HG03095 (cell line): ENCODE results near the gene LGALS7.

Experiments used
- ATAC-seq: cut with Tn5 transposase; IDR thresholded peaks from one replicate; pipeline ENCODE4 v1.9.1; 2021; ENCODE audit warnings: moderate library complexity; ENCODE audit not compliant: unreplicated experiment

Gene LGALS7

DNA sequence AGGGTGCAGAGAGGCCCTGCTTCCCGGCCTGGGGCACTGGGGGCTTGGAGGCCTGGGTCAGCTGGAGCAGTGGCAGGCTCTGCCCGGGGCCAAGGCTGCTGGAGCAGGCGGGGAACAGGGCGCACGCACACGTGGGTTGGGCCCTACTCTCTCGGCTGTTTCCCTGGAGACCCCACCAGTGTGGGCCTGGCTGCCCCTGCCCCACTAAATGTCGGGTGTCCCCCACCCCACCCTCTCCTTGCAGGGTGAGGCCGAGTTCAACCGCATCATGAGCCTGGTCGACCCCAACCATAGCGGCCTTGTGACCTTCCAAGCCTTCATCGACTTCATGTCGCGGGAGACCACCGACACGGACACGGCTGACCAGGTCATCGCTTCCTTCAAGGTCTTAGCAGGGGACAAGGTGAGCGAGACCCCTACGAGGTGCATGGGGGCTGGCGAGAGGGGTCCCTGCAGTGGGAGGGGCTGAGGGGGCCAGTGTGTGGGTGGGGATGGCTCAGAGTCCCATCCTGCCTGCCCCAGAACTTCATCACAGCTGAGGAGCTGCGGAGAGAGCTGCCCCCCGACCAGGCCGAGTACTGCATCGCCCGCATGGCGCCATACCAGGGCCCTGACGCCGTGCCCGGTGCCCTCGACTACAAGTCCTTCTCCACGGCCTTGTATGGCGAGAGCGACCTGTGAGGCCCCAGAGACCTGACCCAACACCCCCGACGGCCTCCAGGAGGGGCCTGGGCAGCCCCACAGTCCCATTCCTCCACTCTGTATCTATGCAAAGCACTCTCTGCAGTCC, 44.4 kb downstream of the LGALS7 start:
- ATAC-seq, result no peak

GRCh38 chr19:38727868-38728660, 45.3 kb downstream of the LGALS7 start:
- ATAC-seq, result no peak

DNA sequence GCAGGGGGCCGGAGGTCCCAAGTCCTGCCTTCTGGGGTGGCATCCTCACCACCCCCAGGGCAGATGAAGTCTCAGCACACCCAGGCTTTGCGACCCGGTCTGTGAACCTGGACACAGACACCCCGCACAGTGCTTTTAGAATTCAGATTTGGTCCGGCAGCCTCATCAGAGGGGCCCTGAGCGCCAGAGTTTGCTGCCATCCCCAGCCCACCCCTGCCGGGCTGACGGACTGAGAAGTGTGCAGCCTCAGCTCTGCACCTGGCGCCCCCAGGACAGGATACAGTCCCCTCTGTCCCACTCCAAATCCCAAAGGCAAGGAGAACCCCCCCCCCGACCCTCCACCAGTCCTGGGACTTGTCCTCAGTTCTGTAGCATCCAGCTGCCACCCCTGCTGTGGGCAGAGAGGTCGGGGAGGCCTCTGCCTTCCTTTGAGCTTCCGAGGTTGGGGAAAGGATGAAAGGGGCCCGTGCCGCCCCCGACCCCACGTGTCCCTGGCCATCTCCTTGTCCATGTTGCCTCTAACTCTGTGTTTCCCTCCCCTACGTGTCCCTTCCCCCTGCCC, 45.9 kb downstream of the LGALS7 start:
- no peak for ATAC-seq

DNA sequence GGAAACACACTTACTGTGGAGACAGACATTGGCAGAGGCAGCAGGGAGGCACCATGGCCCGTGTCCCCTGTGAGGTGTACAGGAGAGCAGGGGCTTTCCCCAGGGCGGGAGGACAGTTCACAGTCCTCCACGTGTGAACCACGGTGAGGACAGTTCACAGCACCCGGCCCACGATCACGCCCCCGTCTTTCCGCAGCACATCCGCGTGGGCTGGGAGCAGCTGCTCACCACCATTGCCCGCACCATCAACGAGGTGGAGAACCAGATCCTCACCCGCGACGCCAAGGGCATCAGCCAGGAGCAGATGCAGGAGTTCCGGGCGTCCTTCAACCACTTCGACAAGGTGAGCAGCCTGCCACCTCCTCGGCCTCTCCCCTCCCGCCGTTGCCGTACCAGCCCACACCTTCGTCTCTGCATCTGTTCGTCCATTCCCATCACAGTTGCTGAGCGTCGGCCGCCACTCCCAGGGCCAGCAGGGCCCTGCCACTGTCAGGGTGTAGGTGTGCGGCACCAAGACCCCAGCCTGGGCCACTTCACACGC, 46.5 kb downstream of the LGALS7 start:
- ATAC-seq, result no peak

DNA sequence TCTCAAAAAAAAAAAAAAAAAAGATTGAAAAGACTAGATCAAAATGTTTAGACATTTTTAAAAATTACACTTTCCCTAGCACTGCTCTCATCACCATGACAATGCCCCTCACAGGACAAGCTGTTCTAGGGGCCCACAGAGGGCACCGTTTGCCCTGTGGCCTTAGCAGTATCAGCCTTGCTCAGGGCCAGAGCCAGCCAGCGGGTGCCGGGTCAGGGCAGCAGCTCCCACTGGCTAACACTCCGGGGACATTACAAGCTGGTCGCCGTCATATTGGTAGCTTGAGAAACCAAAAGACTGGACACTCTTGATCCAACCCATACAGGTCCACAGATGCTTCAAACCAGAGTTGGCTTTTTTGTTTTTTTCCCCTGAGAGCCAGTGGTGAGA, 47.0 kb downstream of the LGALS7 start:
- no peak for ATAC-seq

DNA sequence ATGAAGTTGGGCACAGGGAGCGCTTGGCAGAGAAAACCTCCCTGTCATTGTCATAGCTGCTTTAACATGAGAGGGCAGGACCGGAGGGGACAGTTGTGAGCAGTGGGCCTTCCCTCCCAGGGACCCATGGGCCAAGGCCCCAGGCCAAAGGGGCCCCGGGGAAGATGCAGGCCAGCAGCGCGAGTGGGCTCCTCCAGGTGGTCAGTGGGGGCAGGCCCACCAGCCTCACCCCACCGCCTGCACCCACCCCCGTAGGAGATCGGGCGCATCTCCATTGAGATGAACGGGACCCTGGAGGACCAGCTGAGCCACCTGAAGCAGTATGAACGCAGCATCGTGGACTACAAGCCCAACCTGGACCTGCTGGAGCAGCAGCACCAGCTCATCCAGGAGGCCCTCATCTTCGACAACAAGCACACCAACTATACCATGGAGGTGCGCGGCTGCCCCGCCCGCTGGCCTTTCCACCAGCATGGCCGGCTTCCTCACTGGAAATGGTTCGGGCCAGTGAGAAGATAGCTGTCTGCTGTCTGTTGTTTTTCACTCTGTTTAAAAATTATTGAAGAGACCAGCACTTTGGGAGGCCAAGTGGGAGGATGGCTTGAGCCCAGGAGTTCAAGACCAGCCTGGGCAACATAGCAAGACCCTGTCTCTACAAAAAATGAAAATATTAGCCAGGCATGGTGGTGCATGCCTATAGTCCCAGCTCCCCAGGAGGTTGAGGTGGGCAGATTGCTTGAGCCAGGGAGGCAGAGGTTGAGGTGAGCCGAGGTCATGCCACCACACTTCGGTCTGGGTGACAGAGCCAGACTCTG, 47.6 kb downstream of the LGALS7 start:
- no peak for ATAC-seq

DNA sequence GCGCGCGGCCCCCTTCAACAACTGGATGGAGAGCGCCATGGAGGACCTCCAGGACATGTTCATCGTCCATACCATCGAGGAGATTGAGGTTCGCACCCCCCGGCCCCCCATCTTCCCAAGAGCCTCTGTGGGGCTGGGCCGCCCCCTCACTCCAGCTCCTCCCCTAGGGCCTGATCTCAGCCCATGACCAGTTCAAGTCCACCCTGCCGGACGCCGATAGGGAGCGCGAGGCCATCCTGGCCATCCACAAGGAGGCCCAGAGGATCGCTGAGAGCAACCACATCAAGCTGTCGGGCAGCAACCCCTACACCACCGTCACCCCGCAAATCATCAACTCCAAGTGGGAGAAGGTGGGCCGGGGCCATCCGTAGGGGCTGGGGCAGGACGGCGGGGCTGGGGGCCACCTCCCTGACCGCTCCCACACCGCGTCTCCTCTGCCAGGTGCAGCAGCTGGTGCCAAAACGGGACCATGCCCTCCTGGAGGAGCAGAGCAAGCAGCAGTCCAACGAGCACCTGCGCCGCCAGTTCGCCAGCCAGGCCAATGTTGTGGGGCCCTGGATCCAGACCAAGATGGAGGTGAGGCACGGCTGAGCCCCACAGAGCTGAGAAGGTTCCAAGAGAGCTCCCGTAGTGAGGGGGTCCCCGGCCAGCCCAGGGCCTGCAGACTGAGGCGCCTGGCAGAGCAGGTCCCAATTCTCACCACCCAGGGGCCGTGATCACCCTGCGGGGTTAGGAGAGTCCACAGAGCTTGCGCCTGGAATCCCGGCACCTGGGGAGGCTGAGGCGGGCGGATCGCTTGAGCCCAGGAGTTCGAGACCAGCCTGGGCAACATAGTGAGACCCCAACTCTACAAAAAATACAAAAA, 49.1 kb downstream of the LGALS7 start:
- ATAC-seq, result no peak

DNA sequence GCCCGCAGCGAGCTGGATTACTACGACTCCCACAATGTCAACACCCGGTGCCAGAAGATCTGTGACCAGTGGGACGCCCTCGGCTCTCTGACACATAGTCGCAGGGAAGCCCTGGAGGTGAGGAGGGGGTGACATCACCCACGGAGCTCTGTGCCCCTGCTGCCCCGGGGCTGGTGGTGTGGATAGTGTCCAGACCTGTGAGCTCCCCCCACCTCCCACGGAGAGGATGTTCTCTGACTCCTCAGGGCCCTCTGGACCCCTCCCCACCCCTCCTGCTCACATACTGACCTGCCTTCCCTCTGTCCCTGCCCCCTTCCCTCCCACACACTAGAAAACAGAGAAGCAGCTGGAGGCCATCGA, 49.7 kb downstream of the LGALS7 start:
- no peak for ATAC-seq

GRCh38 chr19:38722947-38723605, 50.2 kb downstream of the LGALS7 start:
- ATAC-seq, result no peak

DNA sequence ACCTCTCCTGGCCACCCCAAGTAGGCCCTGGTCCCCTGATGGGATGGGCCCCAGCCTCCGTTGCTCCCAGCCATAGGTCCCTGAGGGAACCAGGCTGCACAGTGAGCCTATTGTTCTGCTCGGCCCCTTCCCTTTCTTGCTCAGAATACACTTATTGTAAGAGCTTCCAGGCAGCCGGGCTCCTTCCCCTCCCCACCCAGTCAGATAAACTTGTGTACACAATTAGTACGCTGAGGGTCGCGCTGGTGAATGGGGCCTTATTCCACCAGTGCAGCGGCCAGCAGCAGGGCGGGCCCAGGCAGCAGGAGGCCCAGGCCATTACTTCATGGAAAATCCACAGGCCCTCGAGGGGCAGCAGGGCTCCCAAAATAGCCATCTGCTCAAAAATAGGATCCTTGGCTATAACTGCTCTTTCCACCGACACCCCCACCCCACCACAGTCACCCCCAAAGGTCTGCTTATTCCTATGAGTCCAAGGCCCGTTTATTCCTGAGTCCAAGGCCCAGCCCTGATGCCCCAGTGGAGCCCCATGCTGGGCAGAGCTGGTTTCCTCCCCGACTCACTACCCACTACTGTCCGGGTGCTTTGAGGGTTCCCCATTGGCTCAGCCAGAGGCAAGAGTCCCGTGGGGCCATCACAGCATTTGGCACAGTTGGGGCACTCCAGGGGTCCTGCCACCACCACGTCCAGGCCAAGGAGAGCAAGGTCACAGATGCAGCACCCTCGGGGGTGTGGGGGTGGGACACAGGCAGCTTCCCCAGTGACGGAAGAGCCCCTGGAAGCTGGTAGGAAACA, 51.1 kb downstream of the LGALS7 start:
- no peak for ATAC-seq

GRCh38 chr19:38721496-38721895, 51.8 kb downstream of the LGALS7 start:
- ATAC-seq, result no peak
